HG02970 (cell line): ENCODE results near the gene COG5.
"Not testable (repeated sequence)": the region's sequence is repeated elsewhere in the genome, so short reads cannot be mapped to it uniquely, and the experiment has no call there.

Source experiments
- ATAC-seq: cut with Tn5 transposase; IDR thresholded peaks from one replicate; pipeline ENCODE4 v1.9.1; 2021; ENCODE audit warnings: mild to moderate bottlenecking, moderate library complexity, moderate number of reproducible peaks; ENCODE audit not compliant: unreplicated experiment, low FRiP score

The COG5 gene

GRCh38 chr7:107168233-107169119, 395.2 kb downstream of the COG5 start, which contains the start of gene HBP1:
HBP1 (plus strand) TSS chr7:107169003; CDS start chr7:107179894, 10,891 bp downstream.
- ATAC-seq = peak; percentile 93

GRCh38 chr7:107167483-107168232, 396.1 kb downstream of the COG5 start:
- no peak for ATAC-seq

DNA sequence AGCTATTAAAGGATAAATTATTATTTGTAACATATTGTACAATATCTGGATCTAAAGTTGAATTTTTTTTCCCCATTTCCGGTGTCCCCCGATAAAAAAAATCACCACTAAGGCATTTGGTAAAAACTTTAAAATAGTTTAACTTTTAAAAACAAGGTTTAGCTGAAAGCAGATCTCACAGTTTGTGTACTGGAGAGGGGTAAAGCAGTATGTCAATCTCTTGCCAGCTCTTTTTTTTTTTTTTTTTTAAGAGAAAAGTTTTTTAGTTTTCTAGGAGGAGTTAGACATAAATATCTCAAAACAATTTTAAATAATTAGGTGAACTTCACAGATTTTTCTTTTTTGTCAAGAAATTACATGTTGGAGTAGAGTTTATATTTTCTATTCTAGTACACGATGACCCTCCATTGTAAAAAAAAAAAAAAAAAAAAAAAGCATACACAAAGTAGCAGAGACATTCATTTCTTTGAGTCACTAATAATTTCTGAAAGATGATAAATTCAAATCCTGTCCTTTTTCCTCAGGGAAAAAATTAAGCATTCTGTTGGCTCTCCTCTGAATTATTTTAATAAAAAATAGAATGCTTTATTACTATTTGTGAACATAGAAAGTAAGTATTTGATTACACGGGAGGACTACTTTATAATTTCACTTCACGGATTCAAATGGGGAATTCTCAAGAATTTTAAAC, 396.8 kb downstream of the COG5 start:
- no peak for ATAC-seq

GRCh38 chr7:107165341-107165740, 398.4 kb downstream of the COG5 start:
- no peak for ATAC-seq

GRCh38 chr7:107164092-107164491, 399.6 kb downstream of the COG5 start:
- no peak for ATAC-seq

GRCh38 chr7:107162475-107162874, 401.2 kb downstream of the COG5 start:
- ATAC-seq = no peak

GRCh38 chr7:107161415-107161814, 402.3 kb downstream of the COG5 start:
- ATAC-seq = no peak

DNA sequence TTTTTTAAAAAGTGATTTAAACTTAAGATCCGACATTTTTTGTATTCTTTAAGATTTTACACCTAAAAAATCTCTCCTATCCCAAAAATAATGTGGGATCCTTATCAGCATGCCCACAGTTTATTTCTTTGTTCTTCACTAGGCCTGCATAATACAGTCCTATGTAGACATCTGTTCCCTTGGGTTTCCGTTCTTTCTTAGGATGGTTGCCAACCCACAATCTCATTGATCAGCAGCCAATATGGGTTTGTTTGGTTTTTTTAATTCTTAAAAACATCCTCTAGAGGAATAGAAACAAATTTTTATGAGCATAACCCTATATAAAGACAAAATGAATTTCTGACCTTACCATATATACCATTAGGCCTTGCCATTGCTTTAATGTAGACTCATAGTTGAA, 403.3 kb downstream of the COG5 start:
- no peak for ATAC-seq

DNA sequence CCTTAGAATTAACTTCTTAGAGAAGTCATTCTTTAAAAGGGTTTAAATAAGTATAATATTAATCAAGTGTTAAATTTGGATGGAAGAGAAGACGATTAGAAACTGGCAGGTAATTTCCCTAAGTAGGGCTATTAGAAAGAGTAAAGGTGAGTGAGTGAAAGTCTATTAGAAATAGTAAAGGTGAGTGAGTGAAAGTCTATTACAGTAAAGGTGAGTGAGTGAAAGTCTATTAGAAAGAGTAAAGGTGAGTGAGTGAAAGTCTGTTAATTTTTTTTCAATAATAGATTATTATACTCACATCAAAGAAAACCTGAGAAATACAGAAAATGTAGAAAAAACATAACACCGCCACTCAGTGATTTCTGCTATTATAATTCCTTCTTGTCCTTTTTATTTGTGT, 405.7 kb downstream of the COG5 start:
- ATAC-seq = no peak

GRCh38 chr7:107157091-107157490, 406.6 kb downstream of the COG5 start:
- no peak for ATAC-seq

GRCh38 chr7:107155726-107156125, 408.0 kb downstream of the COG5 start:
- ATAC-seq = not testable (repeated sequence)

GRCh38 chr7:107154826-107155225, 408.9 kb downstream of the COG5 start:
- no peak for ATAC-seq

DNA sequence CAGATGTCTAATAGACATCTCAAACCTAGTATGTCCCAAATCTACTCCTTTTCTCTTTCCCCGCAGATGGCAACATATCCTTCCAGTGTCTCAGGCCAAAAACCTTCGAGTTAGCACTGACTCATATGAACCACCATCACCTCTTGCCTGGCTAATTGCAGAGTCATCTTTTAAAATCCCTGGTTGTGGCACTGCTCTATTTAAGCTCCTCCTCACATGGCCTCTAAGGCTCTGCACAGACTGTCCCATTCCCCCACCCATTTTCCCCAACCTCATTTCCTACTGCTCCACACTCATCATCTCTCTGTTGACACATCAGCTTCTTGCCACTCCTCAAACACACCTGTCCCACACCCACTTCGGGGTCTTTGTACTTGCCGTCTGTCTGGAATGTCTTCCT, 411.7 kb downstream of the COG5 start:
- no peak for ATAC-seq
